HG02885 (cell line): Measurements from ENCODE around the gene POLR1G.
A peak's percentile ranks its signal among the peaks of the same experiment; 100 is the strongest.
"Not testable (repeated sequence)": the region's sequence is repeated elsewhere in the genome, so short reads cannot be mapped to it uniquely, and the experiment has no call there.

Experiments used
- ATAC-seq: cut with Tn5 transposase; IDR thresholded peaks from one replicate; pipeline ENCODE4 v1.9.1; 2021; ENCODE audit warnings: mild to moderate bottlenecking; ENCODE audit not compliant: unreplicated experiment, poor library complexity

POLR1G gene

GRCh38 chr19:45395821-45396617 is 10.4 kb upstream of the POLR1G start:
- no peak for ATAC-seq

GRCh38 chr19:45400192-45400591 is 6.3 kb upstream of the POLR1G start:
- ATAC-seq, result no peak

DNA sequence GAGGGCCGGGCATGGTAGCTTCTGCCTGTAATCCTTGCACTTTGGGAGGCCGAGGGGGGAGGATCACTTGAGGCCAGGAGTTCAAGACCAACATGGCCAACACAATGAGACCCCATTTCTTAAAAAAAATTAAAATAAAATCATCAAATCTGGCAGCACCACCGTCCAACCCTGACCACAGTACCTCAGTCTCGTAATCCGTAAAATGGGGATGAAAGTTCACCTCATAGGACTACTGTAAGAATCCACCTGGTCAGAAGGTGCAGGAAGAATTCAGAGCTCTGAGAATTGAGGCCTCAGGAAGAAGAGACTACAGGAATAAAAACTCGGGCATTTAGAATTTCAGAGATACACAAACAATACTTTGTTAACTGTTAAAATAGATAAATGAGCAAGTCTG is 4.6 kb upstream of the POLR1G start:
- no peak for ATAC-seq

DNA sequence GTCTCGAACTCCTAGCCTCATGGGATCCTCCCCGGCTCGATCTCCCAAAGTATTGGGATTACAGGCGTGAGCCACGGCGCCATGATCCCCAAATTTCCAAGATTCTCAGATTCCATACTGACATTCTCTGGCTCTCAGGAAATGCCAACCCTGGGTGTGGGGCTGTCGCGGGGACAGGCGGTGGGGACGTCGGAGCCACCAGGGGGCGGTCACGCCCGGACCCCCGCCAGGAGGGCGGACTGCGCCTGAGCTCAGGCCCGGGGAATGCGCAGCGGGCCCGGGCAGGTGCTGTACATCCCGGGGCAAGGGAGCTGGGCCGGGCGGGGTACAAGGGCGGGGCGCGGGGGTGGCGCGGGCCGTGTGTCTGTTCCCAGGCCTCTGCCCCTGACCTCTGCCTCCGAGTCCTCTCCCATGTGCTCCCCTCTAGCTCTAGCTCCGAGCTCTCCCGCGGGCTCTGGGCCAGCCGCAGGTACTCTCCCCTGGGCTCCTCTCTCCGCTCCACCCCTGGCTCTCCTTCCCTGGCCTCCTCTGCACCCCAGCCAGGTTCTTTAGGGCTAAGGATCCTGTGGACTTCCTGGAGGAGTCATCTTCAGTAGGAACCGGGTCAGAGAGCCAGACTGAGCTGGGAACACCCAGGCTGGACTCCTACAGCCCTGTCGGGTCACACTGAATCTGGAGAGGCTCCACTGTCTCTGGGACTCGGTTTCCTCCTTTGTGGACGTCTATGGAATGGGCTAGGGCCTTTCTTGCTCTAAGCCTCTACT is 4.0 kb upstream of the POLR1G start:
- ATAC-seq, result no peak

DNA sequence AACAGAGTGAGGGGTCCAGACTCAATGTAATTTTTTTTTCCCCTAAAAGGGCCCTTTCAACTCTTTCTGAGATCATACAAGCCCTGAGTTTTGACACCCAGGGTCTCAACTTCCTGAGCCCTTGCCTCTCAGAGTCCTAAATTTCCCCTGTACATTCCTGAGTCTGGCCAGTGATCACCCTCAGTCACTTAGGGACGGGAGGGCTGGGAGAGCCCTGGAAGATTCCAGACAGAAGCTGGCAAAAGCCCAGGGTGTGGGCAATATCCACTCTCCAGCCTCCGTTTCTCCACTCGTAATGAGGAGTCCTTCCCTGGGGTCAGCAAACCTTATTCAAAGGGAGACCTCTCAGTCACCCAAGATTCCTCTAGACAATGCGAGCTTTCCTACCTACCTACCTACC is 3.2 kb upstream of the POLR1G start:
- ATAC-seq, result no peak

GRCh38 chr19:45403781-45404556 is 2.5 kb upstream of the POLR1G start:
- no peak for ATAC-seq

DNA sequence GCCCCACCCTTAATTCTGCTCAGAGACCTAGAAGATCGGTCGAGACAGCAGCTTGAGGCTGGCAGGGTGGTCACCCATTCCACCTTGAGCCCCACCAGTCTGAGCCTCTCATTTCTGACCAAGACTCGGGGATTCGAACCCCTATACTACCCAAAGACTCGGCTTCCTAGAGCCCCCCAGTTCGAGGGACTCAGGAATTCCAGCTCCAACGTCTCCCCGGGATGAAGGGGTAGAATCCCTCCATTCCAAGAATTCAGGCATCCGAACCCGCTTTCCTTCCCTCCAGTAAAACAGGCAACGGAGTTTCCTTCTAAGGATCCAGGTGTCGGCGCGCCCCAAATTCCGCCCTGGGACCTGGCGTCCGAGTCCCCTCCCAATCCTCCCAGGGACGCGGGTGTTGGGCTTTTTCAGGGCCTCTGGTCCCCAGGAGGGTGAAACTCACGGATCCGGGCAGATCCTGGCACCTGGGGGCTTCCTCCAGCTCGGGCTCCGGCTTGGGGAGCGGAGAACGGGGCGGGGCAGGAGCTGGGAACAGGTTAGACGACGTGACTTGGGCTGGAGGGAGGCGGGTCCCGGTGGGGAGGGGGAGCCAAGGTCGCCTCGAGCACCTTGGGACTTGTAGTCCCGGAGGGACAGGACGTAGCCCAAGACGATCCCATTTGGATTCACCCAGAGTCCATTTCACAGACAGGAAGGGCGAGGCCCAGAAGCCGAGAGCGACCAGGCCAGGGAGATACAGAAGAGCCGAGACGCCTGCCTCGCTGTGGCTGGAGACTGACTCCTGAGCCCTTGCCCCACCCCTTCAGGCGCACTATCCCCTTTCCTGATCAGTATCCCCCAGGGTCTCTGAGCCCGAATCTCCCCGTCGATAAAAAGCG is 1.6 kb upstream of the POLR1G start, which contains the start of gene PPP1R13L:
Gene PPP1R13L (minus strand): TSS at position 513 of the 878 bp plus-strand sequence. CDS start 6,751 bp downstream, outside the sequence.
- no peak for ATAC-seq

DNA sequence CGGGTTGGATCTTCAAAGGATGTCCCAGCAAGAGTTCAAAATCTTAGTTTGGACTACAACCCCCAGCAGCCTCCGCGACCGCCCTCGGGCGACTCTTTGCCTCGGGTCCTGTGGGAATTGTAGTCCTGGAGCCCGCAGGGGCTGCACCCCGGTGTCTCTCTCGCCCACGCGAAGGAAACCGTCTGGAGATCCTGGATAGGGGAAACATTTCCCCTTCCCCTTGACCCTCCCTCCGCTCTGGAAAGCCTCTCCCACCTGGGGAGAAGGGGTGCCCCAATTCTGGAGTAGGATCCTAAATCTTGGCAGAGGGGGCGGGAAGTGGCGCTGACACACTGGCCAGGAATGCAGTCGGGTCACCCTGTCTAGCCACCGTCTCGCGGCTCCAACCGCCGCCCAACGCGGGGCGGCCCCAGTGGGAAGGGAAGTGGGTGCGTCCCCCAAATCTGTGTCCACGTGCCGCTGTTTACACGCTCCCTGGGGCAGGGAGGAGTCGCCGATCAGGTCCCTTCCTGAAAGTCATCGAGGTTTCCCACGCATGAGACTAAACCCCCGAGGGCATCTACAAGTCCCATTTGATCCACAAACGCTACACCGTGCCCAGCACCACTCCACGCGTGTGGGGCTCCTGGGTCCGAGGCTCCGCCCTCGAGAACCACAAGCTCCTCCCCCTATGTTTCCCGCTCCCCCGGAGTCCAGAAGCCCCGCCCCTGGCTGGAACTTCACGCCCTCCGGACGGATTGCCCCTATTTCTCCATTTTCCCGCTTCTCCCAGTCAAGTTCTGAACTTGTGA is 814 bp upstream of the POLR1G start:
- ATAC-seq, result peak; percentile 58

- ATAC-seq, result no peak
These were observed 589 bp downstream of the POLR1G start for GRCh38 chr19:45407091-45407375.

- not testable (repeated sequence) for ATAC-seq
These were observed 1.1 kb downstream of the POLR1G start for GRCh38 chr19:45407585-45407984.

DNA sequence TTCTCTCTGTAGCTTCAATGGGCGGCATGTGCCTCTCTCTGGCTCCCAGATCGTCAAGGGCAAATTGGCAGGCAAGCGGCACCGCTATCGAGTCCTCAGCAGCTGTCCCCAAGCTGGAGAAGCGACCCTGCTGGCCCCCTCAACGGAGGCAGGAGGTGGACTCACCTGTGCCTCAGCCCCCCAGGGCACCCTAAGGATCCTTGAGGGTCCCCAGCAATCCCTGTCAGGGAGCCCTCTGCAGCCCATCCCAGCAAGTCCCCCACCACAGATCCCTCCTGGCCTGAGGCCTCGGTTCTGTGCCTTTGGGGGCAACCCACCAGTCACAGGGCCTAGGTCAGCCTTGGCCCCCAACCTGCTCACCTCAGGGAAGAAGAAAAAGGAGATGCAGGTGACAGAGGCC is 1.7 kb downstream of the POLR1G start:
- ATAC-seq, result no peak

GRCh38 chr19:45408830-45409556 is 2.5 kb downstream of the POLR1G start:
- no peak for ATAC-seq

- ATAC-seq, result no peak
These were observed 3.1 kb downstream of the POLR1G start for GRCh38 chr19:45409557-45409920.

GRCh38 chr19:45410330-45410729 is 3.9 kb downstream of the POLR1G start:
- ATAC-seq, result not testable (repeated sequence)

DNA sequence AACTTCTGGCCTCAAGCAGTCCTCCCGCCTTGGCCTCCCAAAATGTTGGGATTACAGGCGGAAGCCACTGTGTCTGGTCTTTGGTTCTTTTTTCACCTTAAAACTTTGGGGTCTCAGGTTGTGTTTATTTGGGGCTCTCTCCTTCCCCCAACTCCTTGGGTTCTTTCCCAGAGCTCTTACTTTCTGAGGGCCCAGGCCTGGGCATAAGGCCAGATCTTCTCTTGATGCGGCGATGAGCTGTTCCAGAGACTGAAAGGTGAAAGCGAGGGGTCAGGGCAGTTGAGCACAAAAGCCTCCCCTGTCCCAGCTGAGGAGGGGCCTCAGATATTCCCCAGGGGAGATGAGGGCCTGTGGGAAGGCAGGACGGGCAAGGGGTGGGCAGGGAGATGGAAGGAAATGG is 7.1 kb downstream of the POLR1G start:
- ATAC-seq, result no peak

- no peak for ATAC-seq
These were observed 8.0 kb downstream of the POLR1G start for GRCh38 chr19:45414468-45414867.

- ATAC-seq, result no peak
These were observed 10.7 kb downstream of the POLR1G start for GRCh38 chr19:45417151-45417550.

DNA sequence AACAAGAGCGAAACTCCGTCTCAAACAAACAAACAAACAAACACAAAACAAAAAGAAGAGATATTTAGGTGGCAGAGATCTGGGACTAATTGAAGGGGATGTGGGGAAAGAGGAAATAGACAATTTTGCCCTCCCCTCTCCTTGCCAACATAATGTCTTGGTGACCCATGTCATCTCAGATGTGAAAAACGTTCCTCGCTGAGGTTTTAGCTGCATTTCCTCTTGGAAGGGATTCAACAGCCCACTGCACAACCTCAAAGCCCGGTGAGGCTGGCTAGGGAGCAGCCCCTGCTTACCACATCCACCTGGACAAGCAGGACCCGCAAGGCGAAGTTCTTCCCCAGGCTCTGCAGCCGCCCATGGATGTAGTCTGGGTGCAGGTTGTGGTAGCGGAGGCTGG is 12.4 kb downstream of the POLR1G start:
- no peak for ATAC-seq

GRCh38 chr19:45419396-45419795 is 13.0 kb downstream of the POLR1G start:
- peak; percentile 54 for ATAC-seq
